ENCODE results near the gene TRIM61.
"Not testable (repeated sequence)": the region's sequence is repeated elsewhere in the genome, so short reads cannot be mapped to it uniquely, and the experiment has no call there.

TRIM61 gene

DNA sequence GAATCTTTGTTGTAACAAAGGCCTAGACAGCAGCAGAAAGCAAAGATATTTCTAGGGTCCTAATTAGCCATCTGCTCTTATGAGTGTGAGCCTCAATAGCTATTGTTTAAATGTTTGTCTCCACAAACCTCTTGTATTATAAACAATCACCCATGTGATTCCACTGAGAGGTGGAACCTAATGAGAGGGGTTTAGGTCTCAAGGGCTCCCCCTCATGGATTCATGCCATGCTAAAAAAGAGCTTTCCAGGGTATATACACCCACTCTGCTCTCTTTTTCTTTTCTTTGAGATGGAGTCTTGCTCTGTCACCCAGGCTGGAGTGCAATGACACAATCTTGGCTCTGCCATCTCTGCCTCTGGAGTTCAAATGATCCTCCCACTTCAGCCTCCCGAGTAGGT lies 42.1 kb downstream of the TRIM61 start:
- no peak overlapping the region for H3K4me3 ChIP-seq (replicated peaks; ENCODE audit: low read depth, low read length)
- DNase-seq (ENCODE audit: extremely low read depth, low read depth): no peak
- TF ChIP-seq, protein P1, sequence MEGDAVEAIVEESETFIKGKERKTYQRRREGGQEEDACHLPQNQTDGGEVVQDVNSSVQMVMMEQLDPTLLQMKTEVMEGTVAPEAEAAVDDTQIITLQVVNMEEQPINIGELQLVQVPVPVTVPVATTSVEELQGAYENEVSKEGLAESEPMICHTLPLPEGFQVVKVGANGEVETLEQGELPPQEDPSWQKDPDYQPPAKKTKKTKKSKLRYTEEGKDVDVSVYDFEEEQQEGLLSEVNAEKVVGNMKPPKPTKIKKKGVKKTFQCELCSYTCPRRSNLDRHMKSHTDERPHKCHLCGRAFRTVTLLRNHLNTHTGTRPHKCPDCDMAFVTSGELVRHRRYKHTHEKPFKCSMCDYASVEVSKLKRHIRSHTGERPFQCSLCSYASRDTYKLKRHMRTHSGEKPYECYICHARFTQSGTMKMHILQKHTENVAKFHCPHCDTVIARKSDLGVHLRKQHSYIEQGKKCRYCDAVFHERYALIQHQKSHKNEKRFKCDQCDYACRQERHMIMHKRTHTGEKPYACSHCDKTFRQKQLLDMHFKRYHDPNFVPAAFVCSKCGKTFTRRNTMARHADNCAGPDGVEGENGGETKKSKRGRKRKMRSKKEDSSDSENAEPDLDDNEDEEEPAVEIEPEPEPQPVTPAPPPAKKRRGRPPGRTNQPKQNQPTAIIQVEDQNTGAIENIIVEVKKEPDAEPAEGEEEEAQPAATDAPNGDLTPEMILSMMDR (IDR thresholded peaks at IDR 0.05; ENCODE audit: low read depth, low read length, missing control alignments): no peak

DNA sequence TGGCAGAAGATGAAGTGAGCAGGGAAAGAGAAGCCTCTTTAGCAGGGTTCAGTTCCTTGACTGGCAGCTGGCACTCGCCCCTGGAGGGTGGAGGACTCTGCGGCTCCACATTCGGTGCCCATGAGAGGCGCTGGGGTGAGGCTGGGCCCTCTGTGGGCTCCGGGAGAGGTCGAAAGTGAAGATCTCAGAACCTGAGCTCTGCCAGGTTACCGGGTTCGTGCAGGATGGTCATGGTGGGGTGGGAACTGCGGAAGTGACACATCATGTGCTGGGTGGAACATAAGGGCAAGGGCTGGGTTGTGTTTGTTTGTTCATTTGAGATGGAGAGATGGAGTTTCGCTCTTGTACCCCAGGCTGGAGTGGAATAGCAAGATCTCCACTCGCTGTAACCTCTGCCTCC lies 44.2 kb downstream of the TRIM61 start:
- TF ChIP-seq, protein P1 (IDR thresholded peaks at IDR 0.05; ENCODE audit: low read depth, low read length, missing control alignments): no peak
- H3K4me3 ChIP-seq (replicated peaks; ENCODE audit: low read depth, low read length): no peak overlapping the region
- no peak for DNase-seq (ENCODE audit: extremely low read depth, low read depth)

DNA sequence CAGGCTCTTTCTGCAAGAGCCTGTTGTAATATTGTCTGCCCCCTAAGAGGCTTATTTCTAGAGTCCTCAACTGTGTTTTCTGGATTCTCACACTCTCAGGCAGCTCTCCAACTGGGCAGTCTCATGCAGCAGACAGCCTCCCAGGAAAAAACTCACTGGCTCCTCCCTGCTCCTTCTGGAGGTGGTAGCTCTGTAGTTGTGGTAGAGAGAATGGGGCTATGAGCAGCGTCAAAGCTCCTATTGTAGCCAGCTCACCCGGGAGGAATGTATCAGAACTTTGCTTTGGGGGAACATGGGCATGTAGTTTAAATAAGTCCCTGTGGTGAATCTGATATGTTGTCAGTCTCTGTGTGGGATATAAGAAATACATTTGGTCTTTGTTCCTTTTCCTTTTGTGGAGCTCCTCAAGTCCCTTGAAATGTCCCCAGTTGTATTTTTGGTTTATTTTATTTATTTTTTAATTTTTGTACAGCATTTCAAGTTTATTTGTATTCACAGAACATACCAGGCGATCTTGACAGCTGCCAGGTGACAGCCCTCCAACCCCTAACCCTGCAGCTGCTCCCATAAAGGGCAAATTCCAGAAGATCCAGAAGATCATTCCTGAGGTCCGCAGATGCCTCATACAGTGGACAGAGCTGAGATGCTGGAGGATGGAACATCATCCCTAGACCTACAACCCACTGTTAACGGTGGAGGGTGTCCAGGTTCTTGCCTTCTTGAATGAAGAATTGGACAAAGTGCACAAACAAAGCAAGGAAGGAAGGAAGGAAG lies 45.7 kb downstream of the TRIM61 start:
- DNase-seq (ENCODE audit: extremely low read depth, low read depth): no peak
- no peak overlapping the region for H3K4me3 ChIP-seq (replicated peaks; ENCODE audit: low read depth, low read length)
- TF ChIP-seq, protein P1 (IDR thresholded peaks at IDR 0.05; ENCODE audit: low read depth, low read length, missing control alignments): no peak

DNA sequence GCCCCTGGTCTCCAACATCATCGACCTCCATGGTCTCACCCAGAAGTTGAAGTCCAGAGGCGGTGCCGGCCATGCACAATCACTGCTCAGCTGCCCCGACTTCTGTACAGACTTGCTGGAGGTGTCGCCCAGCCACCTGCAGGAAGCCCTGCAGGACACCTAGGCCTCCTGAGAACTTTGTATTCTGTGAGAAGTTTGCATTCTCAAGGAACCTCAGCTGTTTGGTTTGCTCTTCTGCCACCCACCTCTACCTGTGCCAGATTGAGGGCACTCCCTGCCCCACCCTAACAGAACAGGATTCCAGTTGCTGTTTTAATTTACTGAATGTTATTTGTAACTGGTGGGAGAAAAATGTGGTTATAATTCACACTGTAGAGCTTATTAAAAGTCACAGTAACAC lies 46.8 kb downstream of the TRIM61 start:
- no peak overlapping the region for H3K4me3 ChIP-seq (replicated peaks; ENCODE audit: low read depth, low read length)
- TF ChIP-seq, protein P1 (IDR thresholded peaks at IDR 0.05; ENCODE audit: low read depth, low read length, missing control alignments): no peak
- DNase-seq (ENCODE audit: extremely low read depth, low read depth): no peak

GRCh38 chr4:164927101-164927500 lies 50.4 kb downstream of the TRIM61 start:
- not testable (repeated sequence) for H3K4me3 ChIP-seq (replicated peaks; ENCODE audit: low read depth, low read length); DNase-seq (ENCODE audit: extremely low read depth, low read depth)

DNA sequence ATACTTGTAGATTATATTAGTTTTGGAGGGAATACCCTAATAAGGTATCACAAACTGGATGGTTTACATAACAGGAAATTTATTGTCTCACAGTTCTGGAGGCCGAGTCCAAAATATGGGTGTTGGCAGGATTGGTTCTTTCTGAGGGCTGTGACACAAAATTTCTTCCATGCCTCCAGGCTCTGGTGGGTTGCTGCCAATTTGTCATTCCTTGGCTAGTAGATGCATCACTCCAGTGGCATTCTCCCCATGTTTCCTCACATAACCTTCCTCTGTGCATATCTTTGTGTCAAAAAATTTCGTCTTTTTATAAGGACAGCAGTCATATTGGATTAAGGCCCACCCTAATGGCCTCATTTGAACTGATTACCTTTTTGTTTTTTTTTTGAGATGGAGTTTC lies 51.2 kb downstream of the TRIM61 start:
- TF ChIP-seq, protein P1 (IDR thresholded peaks at IDR 0.05; ENCODE audit: low read depth, low read length, missing control alignments): no peak
- no peak overlapping the region for H3K4me3 ChIP-seq (replicated peaks; ENCODE audit: low read depth, low read length)
- no peak for DNase-seq (ENCODE audit: extremely low read depth, low read depth)

DNA sequence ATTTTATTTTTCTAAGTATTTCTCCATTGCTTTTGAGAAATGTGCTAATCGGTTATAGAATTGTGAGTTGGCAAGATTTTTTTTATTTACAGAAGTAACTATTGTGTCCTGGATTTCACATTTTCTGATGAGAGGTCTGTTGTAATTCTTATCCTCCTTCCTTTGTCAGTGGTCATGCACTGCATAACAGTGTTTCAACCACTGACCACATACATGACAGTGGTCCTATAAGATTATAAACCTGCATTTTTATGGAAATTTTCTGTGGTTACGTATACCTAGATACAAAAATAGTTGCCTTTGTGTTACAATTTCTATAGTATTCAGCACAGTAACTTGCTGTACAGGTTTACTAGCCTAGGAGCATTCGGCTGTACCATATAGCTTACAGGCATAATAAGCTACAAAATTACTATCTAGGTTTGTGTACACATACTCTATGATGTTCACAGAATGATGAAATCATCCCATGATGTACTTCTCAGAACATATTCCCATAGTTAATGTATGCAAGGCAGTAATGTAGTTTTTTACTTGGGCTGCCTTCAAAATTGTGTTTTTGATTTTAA lies 52.7 kb downstream of the TRIM61 start:
- DNase-seq (ENCODE audit: extremely low read depth, low read depth): no peak
- H3K4me3 ChIP-seq (replicated peaks; ENCODE audit: low read depth, low read length): no peak overlapping the region
- TF ChIP-seq, protein P1 (IDR thresholded peaks at IDR 0.05; ENCODE audit: low read depth, low read length, missing control alignments): no peak

All from HFF-Myc (cell line).